Kidney epithelial cell (primary cell): ENCODE measurements around the gene TMEM121. TPM values are rescaled to one million over a fixed set of nuclear protein-coding genes. Genes with fewer than 3 reads are reported as not detected.

Experiments
- DNase-seq: peaks from one replicate; pipeline ENCODE4 v3.0.0-alpha.2; 2010; ENCODE audit warnings: low read depth
- H3K27me3 ChIP-seq: 2 replicates; pipeline ENCODE4 v1.6.0; 2011; ENCODE audit warnings: low read length; ENCODE audit not compliant: control insufficient read depth, insufficient read depth
- H3K36me3 ChIP-seq: 2 replicates; pipeline ENCODE4 v1.5.1; 2011; ENCODE audit warnings: low read length; ENCODE audit not compliant: control insufficient read depth, insufficient read depth
- H3K4me3 ChIP-seq: 2 replicates; pipeline ENCODE4 v1.5.1; 2011; ENCODE audit warnings: low read depth, mild to moderate bottlenecking, control low read depth, low read length
- total RNA-seq: library from RNA; depleted of rRNA; stranded (reverse); fragments of >200 nt; gene quantifications from 2 replicates; pipeline ENCODE4 v1.2.3, GENCODE V29; 2015
- TF ChIP-seq, protein P1 (sequence below): IDR thresholded peaks from 2 replicates; pipeline ENCODE4 v1.5.1; 2011; ENCODE audit warnings: mild to moderate bottlenecking, moderate library complexity, low read length, control low read depth, inconsistent platforms; ENCODE audit not compliant: insufficient read depth, poor library complexity, severe bottlenecking

Gene TMEM121
- total RNA-seq, 1 donor from 2014 or later, result 10.1 TPM

DNA sequence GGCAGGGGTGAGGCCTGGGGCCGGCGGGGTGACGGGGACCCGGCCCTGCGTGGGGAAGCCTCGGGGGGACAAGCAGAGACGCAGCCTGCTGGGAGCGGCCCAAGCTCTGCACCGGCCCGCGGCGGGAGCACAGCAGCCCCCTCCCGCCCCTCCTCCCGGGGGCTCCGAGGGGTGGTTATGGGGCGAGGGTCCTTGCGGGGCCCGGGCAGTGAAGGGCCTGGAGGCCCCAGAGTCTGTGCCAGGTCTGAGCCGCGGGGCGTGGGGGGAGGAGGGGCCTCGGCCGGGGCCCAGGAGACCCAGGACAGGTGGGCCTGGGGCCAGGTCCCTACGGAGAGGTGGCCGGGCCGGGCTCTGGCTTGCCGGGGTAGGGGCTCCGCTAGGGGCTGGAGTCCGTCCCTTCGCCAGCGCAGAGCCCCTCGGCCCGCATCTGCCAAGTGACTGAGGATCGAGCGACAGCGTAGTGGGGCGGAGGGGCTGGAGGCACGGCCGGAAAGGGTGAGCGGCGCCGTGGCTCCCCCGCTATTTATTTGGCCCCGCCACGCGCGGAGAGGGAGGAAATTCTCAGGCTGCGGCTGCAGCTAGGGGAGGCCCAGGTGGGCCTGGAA lies 495 bp downstream of the TMEM121 start:
- Histone ChIP-seq H3K36me3 (no peaks in the 10 kb centered on the region), H3K27me3 (peaks cover 48% of the 10 kb centered on the region), H3K4me3 (peak overlapping the region; percentile 48)
- TF ChIP-seq, protein P1, sequence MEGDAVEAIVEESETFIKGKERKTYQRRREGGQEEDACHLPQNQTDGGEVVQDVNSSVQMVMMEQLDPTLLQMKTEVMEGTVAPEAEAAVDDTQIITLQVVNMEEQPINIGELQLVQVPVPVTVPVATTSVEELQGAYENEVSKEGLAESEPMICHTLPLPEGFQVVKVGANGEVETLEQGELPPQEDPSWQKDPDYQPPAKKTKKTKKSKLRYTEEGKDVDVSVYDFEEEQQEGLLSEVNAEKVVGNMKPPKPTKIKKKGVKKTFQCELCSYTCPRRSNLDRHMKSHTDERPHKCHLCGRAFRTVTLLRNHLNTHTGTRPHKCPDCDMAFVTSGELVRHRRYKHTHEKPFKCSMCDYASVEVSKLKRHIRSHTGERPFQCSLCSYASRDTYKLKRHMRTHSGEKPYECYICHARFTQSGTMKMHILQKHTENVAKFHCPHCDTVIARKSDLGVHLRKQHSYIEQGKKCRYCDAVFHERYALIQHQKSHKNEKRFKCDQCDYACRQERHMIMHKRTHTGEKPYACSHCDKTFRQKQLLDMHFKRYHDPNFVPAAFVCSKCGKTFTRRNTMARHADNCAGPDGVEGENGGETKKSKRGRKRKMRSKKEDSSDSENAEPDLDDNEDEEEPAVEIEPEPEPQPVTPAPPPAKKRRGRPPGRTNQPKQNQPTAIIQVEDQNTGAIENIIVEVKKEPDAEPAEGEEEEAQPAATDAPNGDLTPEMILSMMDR, result no peak
- DNase-seq, result no peak

DNA sequence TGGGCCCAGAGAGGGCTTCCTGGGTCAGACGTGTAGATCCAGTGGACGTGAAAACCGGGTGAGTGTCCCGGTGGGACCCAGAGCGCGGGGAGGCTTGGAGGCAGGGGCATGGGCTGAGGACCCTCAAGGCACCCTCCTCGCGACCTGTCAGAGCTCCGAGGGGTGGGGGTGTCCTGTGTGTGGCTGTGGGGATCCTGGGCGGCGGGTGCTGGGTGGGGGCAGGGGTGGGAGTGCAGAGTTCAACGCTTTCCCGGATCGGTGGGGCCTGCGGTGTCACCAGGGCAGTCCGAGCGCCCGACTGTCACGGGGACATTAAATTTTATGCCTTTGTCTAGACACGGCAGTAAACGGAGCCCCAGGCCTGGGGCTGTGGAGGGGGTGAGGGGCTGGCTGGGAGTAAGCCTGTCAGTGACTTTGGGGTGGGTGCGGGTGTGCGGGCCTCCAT lies 1.0 kb downstream of the TMEM121 start:
- Histone ChIP-seq H3K4me3 (peak overlapping the region; percentile 48), H3K36me3 (no peaks in the 10 kb centered on the region), H3K27me3 (peaks cover 48% of the 10 kb centered on the region)
- TF ChIP-seq, protein P1, result no peak
- DNase-seq, result no peak

DNA sequence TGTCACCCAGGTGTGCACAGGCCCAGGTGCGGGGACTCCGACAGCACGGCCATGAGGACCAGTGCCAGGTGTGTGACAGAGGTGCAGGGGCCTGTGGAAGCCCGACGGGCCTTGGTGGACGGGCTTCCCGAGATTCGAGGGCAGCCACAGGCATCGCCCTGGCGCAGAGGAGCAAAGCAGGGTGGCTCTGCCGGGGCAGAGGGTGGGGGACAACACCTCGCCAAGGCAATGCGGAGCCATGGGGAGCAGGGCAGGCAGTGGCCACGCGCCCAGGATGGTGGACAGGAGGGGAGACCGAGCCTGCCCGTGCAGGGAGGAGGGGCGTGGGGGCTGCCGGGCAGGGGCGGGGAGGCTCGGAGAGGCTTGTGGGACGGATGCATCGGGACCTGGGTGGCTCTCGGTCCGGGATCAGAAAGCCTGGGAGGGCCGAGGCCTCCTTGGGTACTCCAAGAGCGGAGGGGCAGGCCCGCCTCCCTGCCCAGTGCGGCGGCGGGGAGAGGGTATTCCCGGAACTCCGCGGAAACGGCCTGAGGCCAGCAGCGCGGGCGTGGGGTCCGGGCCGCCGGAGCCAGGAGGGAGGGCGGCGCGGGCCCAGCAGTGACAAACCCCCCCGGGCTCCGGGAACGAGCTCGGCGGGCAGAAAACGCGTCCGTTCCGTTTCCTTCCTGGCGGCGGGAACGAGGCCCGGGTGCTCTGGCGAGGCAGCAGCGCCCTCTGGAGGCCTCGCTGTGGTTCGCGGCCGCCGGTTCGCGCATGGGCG lies 1.6 kb downstream of the TMEM121 start:
- peaks cover 48% of the 10 kb centered on the region for H3K27me3 ChIP-seq
- H3K36me3 ChIP-seq, result no peaks in the 10 kb centered on the region
- no peak for DNase-seq
- TF ChIP-seq, protein P1, result peak; percentile 59
- H3K4me3 ChIP-seq, result peak overlapping the region; percentile 48

DNA sequence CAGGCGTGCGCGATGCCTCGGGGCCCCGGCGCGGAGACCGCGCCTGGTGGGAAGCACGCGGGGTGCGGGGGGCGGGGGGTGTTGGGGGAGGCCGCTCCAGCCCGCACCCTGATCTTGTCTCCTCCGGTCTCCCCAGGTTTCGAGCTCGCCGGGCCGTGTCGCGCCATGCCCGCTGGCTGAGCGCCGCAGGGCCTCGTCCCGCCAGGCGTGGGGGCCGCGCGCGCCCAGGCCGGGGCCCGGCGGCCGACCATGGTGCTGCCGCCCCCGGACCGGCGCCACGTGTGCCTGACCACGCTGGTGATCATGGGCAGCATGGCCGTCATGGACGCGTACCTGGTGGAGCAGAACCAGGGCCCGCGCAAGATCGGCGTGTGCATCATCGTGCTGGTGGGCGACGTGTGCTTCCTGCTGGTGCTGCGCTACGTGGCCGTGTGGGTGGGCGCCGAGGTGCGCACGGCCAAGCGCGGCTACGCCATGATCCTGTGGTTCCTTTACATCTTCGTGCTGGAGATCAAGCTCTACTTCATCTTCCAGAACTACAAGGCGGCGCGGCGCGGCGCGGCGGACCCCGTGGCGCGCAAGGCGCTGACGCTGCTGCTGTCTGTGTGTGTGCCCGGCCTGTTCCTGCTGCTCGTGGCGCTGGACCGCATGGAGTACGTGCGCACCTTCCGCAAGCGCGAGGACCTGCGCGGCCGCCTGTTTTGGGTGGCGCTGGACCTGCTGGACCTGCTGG lies 2.4 kb downstream of the TMEM121 start:
- Histone ChIP-seq H3K4me3 (peak overlapping the region; percentile 6), H3K27me3 (peaks cover 54% of the 10 kb centered on the region), H3K36me3 (no peaks in the 10 kb centered on the region)
- TF ChIP-seq, protein P1, result no peak
- DNase-seq, result no peak

DNA sequence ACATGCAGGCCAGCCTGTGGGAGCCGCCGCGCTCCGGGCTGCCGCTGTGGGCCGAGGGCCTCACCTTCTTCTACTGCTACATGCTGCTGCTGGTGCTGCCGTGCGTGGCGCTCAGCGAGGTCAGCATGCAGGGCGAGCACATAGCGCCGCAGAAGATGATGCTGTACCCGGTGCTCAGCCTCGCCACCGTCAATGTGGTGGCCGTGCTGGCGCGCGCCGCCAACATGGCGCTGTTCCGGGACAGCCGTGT lies 2.9 kb downstream of the TMEM121 start:
- Histone ChIP-seq H3K36me3 (no peaks in the 10 kb centered on the region), H3K4me3 (no peak overlapping the region), H3K27me3 (peaks cover 54% of the 10 kb centered on the region)
- no peak for DNase-seq
- TF ChIP-seq, protein P1, result no peak
